Neural cell (in vitro differentiated cells): ENCODE results near the gene SH3RF3. TPM values are rescaled to one million over a fixed set of nuclear protein-coding genes. Genes with fewer than 3 reads are reported as not detected.

Experiments used
- H2AFZ ChIP-seq: fragments of 200-600, 300-800 bp; sonication (generic), shearing (Covaris generic); 2 replicates; pipeline ENCODE4 v1.6.0; 2014; ENCODE audit warnings: low read depth, mild to moderate bottlenecking, antibody characterized with exemption, low read length, moderate library complexity
- H3F3A ChIP-seq: fragments of 200-600 bp; shearing (Covaris generic); 2 replicates; pipeline ENCODE4 v1.6.1; 2016; ENCODE audit warnings: mild to moderate bottlenecking, moderate library complexity, mixed read lengths, antibody characterized with exemption, low read length; ENCODE audit not compliant: insufficient read depth, poor library complexity, severe bottlenecking
- H3K27ac ChIP-seq: fragments of 200-600, 300-800 bp; sonication (generic), shearing (Covaris generic); 2 replicates; pipeline ENCODE4 v1.5.1; 2014; ENCODE audit warnings: mild to moderate bottlenecking, low read length, moderate library complexity
- H3K27me3 ChIP-seq: fragments of 300-800, 200-600 bp; sonication (generic), shearing (Covaris generic); 2 replicates; pipeline ENCODE4 v1.6.0; 2014; ENCODE audit warnings: mild to moderate bottlenecking, low read depth, low read length, moderate library complexity; ENCODE audit not compliant: insufficient read depth
- H3K36me3 ChIP-seq: fragments of 300-800, 200-600 bp; sonication (generic), shearing (Covaris generic); 2 replicates; pipeline ENCODE4 v1.5.1; 2014; ENCODE audit warnings: mild to moderate bottlenecking, antibody characterized with exemption, low read length, moderate library complexity; ENCODE audit not compliant: insufficient read depth
- H3K4me2 ChIP-seq: fragments of 300-800, 200-600 bp; sonication (generic), shearing (Covaris generic); 2 replicates; pipeline ENCODE4 v1.6.0; 2014; ENCODE audit warnings: mild to moderate bottlenecking, low read length
- H3K4me3 ChIP-seq: fragments of 300-800, 200-600 bp; sonication (generic), shearing (Covaris generic); 2 replicates; pipeline ENCODE4 v1.5.1; 2014; ENCODE audit warnings: mild to moderate bottlenecking, low read length, moderate library complexity
- H3K79me2 ChIP-seq: fragments of 200-600 bp; shearing (Covaris generic); replicated peaks from 2 replicates; pipeline ENCODE4 v1.6.0; 2014; ENCODE audit warnings: mild to moderate bottlenecking, low read length, moderate library complexity; ENCODE audit not compliant: insufficient read depth
- H3K9ac ChIP-seq: fragments of 300-800, 200-600 bp; sonication (generic), shearing (Covaris generic); 2 replicates; pipeline ENCODE4 v1.6.1; 2016; ENCODE audit warnings: mild to moderate bottlenecking, low read length, mixed read lengths
- H3K9me2 ChIP-seq: fragments of 200-600 bp; shearing (Covaris generic); 2 replicates; pipeline ENCODE4 v1.6.1; 2016; ENCODE audit warnings: mild to moderate bottlenecking, low read length, mixed read lengths; ENCODE audit not compliant: insufficient read depth
- H3K9me3 ChIP-seq: fragments of 200-600, 300-800 bp; sonication (generic), shearing (Covaris generic); 2 replicates; pipeline ENCODE4 v1.6.1; 2016; ENCODE audit warnings: mild to moderate bottlenecking, mixed run types, low read length, moderate library complexity, mixed read lengths
- H4K20me1 ChIP-seq: fragments of 200-600 bp; shearing (Covaris generic); 2 replicates; pipeline ENCODE4 v1.6.1; 2016; ENCODE audit warnings: mild to moderate bottlenecking, mixed run types; ENCODE audit not compliant: insufficient read depth
- EP300 ChIP-seq: fragments of 450-650 bp; conservative IDR thresholded peaks from 2 replicates; pipeline ENCODE4 v1.6.1; 2014; ENCODE audit warnings: antibody characterized with exemption, mild to moderate bottlenecking, moderate library complexity; ENCODE audit not compliant: poor library complexity, severe bottlenecking
- EZH2 ChIP-seq: fragments of 200-600, 300-800 bp; shearing (Covaris generic), sonication (generic); IDR thresholded peaks from 2 replicates; pipeline ENCODE4 v1.6.1; 2014; ENCODE audit warnings: antibody characterized with exemption, low read length, borderline replicate concordance, mild to moderate bottlenecking; ENCODE audit not compliant: insufficient read depth, poor library complexity, severe bottlenecking
- MXI1 ChIP-seq: fragments of 450-650 bp; conservative IDR thresholded peaks from 2 replicates; pipeline ENCODE4 v1.6.1; 2014; ENCODE audit warnings: antibody characterized with exemption, mild to moderate bottlenecking; ENCODE audit not compliant: poor library complexity, severe bottlenecking
- POLR2AphosphoS5 ChIP-seq: IDR thresholded peaks from 2 replicates; pipeline ENCODE4 v1.6.1; 2012
- RAD21 ChIP-seq: fragments of 450-650 bp; conservative IDR thresholded peaks from 2 replicates; pipeline ENCODE4 v1.6.1; 2014; ENCODE audit warnings: antibody characterized with exemption, mild to moderate bottlenecking, moderate library complexity
- SMC3 ChIP-seq: fragments of 450-650 bp; conservative IDR thresholded peaks from 2 replicates; pipeline ENCODE4 v1.6.1; 2014; ENCODE audit warnings: antibody characterized with exemption, mild to moderate bottlenecking, moderate library complexity; ENCODE audit not compliant: poor library complexity
- TAF1 ChIP-seq: IDR thresholded peaks from 2 replicates; pipeline ENCODE4 v1.6.1; 2012; ENCODE audit warnings: low read depth
- polyA plus RNA-seq: library from polyadenylated mRNA; depleted of rRNA; stranded (reverse); fragments of >200 nt; gene quantifications from 2 replicates; pipeline ENCODE4 v1.2.3, GENCODE V29; 2014
- TF ChIP-seq, protein P1 (sequence below): fragments of 450-650 bp; IDR thresholded peaks from 2 replicates; pipeline ENCODE4 v1.5.1; 2014; ENCODE audit warnings: antibody characterized with exemption, mild to moderate bottlenecking, moderate library complexity; ENCODE audit not compliant: poor library complexity, severe bottlenecking
- TF ChIP-seq, protein P2 (sequence below): IDR thresholded peaks from 2 replicates; pipeline ENCODE4 v1.6.1; 2012; ENCODE audit warnings: borderline replicate concordance

The SH3RF3 gene
- polyA plus RNA-seq, 1 donor from 2014 or later = 0.53 TPM

DNA sequence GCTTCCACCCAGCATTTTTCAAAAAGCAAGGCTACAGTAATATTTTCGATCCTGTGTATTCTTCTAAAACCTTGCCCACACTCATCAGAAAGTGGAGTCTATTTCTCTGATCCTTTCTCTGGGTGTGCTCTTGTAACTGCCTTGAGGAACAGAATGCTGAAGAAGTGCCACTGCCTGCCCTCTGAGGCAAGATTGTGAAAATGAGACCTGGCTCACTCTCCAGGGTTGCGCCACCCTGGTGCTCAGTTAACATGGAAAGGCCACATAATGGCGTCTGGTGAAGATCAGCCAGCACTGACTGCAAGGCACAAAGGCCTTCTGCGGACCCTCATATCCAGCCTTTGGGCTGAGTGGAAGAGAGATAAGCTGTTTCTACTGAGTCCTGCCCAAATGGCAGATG, 11.2 kb upstream of the SH3RF3 start:
- Histone ChIP-seq H3K4me3 (no peak overlapping the region), H3K9me3 (no peaks in the 10 kb centered on the region), H3K4me2 (no peak overlapping the region), H3K9ac (no peak overlapping the region), H3F3A (no peaks in the 10 kb centered on the region), H3K27ac (no peak overlapping the region), H2AFZ (no peak overlapping the region), H3K27me3 (no peaks in the 10 kb centered on the region), H3K36me3 (no peaks in the 10 kb centered on the region), H3K79me2 (no peaks in the 10 kb centered on the region), H4K20me1 (no peaks in the 10 kb centered on the region), H3K9me2 (no peaks in the 10 kb centered on the region)
- TF ChIP-seq POLR2AphosphoS5 (no peak), SMC3 (no peak), EP300 (no peak), EZH2 (no peak), RAD21 (no peak), TAF1 (no peak), MXI1 (no peak)
- TF ChIP-seq, protein P1, sequence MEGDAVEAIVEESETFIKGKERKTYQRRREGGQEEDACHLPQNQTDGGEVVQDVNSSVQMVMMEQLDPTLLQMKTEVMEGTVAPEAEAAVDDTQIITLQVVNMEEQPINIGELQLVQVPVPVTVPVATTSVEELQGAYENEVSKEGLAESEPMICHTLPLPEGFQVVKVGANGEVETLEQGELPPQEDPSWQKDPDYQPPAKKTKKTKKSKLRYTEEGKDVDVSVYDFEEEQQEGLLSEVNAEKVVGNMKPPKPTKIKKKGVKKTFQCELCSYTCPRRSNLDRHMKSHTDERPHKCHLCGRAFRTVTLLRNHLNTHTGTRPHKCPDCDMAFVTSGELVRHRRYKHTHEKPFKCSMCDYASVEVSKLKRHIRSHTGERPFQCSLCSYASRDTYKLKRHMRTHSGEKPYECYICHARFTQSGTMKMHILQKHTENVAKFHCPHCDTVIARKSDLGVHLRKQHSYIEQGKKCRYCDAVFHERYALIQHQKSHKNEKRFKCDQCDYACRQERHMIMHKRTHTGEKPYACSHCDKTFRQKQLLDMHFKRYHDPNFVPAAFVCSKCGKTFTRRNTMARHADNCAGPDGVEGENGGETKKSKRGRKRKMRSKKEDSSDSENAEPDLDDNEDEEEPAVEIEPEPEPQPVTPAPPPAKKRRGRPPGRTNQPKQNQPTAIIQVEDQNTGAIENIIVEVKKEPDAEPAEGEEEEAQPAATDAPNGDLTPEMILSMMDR = no peak
- TF ChIP-seq, protein P2, sequence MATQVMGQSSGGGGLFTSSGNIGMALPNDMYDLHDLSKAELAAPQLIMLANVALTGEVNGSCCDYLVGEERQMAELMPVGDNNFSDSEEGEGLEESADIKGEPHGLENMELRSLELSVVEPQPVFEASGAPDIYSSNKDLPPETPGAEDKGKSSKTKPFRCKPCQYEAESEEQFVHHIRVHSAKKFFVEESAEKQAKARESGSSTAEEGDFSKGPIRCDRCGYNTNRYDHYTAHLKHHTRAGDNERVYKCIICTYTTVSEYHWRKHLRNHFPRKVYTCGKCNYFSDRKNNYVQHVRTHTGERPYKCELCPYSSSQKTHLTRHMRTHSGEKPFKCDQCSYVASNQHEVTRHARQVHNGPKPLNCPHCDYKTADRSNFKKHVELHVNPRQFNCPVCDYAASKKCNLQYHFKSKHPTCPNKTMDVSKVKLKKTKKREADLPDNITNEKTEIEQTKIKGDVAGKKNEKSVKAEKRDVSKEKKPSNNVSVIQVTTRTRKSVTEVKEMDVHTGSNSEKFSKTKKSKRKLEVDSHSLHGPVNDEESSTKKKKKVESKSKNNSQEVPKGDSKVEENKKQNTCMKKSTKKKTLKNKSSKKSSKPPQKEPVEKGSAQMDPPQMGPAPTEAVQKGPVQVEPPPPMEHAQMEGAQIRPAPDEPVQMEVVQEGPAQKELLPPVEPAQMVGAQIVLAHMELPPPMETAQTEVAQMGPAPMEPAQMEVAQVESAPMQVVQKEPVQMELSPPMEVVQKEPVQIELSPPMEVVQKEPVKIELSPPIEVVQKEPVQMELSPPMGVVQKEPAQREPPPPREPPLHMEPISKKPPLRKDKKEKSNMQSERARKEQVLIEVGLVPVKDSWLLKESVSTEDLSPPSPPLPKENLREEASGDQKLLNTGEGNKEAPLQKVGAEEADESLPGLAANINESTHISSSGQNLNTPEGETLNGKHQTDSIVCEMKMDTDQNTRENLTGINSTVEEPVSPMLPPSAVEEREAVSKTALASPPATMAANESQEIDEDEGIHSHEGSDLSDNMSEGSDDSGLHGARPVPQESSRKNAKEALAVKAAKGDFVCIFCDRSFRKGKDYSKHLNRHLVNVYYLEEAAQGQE = no peak

DNA sequence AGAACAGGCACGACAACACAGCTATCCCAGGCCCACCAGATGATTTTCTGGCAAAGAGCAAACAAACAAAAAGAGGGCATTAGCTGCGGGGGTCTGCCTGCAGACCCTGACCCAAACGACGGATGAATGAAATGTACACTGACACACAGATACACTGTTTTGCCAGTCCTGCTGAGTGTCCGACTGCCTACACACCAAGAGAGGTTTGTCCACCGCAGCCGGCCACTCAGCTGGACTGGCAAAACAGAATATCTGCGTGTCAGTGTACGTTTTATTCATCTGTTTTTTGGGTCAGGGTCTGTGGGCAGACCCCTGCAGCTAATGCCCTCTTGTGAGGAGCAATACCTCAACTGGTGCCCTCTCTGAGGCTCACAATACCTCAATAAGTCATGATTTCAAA, 10.7 kb upstream of the SH3RF3 start:
- Histone ChIP-seq H3K4me2 (no peak overlapping the region), H4K20me1 (no peaks in the 10 kb centered on the region), H3K9me2 (no peaks in the 10 kb centered on the region), H3F3A (no peaks in the 10 kb centered on the region), H3K27me3 (no peaks in the 10 kb centered on the region), H3K36me3 (no peaks in the 10 kb centered on the region), H3K27ac (no peak overlapping the region), H3K4me3 (no peak overlapping the region), H3K9ac (no peak overlapping the region), H3K79me2 (no peaks in the 10 kb centered on the region), H3K9me3 (no peaks in the 10 kb centered on the region), H2AFZ (no peak overlapping the region)
- TF ChIP-seq SMC3 (no peak), EP300 (no peak), EZH2 (no peak)
- TF ChIP-seq, protein P2 = no peak
